Ovary (tissue), 3 donors: ENCODE results near the gene PPME1.

ENCODE experiments used
- EP300 ChIP-seq: sonication (generic); formaldehyde crosslinking; IDR thresholded peaks from one replicate; pipeline ENCODE4 v1.6.1; 2017; ENCODE audit warnings: antibody characterized with exemption
- TF ChIP-seq, protein P1 (sequence below), 3 donors: fragments of 450-650 bp in 2 of 3; fragments of 200-600 bp in 1 of 3; IDR thresholded peaks; one replicate each; pipeline versions ENCODE4 v1.5.1 to v1.8.0; 2016 to 2022; ENCODE audit warnings: antibody characterized with exemption in 3 of 3, mild to moderate bottlenecking in 1 of 3
- donor health status: DM: no; HTN: no; CAD: no.

DNA sequence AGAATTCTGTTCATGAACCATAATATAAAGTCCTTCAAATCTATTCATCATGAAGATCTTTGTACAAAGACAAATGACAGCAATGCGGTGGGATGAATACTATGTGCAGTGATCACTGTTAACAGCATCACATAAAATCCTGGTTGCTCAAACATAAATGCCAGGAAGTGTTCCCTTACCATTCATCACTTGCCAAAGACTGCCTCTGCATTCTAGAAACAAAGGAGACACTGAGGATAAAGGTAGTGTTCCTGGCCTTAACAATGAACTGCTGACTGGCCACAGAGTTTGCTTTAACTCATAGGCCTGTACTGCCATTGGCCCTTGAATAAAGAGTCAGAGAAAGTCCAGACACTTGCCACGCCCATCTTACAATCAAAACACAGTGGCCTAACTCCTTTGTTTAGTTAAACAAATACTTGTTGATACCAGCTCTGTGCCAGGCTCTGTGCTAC is 29.8 kb upstream of the PPME1 start:
- TF ChIP-seq, protein P1, sequence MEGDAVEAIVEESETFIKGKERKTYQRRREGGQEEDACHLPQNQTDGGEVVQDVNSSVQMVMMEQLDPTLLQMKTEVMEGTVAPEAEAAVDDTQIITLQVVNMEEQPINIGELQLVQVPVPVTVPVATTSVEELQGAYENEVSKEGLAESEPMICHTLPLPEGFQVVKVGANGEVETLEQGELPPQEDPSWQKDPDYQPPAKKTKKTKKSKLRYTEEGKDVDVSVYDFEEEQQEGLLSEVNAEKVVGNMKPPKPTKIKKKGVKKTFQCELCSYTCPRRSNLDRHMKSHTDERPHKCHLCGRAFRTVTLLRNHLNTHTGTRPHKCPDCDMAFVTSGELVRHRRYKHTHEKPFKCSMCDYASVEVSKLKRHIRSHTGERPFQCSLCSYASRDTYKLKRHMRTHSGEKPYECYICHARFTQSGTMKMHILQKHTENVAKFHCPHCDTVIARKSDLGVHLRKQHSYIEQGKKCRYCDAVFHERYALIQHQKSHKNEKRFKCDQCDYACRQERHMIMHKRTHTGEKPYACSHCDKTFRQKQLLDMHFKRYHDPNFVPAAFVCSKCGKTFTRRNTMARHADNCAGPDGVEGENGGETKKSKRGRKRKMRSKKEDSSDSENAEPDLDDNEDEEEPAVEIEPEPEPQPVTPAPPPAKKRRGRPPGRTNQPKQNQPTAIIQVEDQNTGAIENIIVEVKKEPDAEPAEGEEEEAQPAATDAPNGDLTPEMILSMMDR (IDR thresholded peaks at IDR 0.05) = no peak
- no peak for TF ChIP-seq EP300
